HepG2 (cell line): ENCODE results near the gene HPS3. TPM values are rescaled to one million over a fixed set of nuclear protein-coding genes. Genes with fewer than 3 reads are reported as not detected.

Source experiments
- EEA1 ChIP-seq: sonication (generic); formaldehyde crosslinking; IDR thresholded peaks from 2 replicates; pipeline ENCODE4 v1.5.1; 2020; ENCODE audit warnings: mild to moderate bottlenecking, missing genetic modification reagents, borderline replicate concordance
- ETV6 ChIP-seq: sonication (generic); formaldehyde crosslinking; conservative IDR thresholded peaks from 2 replicates; pipeline ENCODE4 v1.4.0; 2020; ENCODE audit warnings: missing genetic modification reagents
- FOXJ3 ChIP-seq: sonication (generic); formaldehyde crosslinking; IDR thresholded peaks from 2 replicates; pipeline ENCODE4 v1.4.0; 2020; ENCODE audit warnings: missing genetic modification reagents, mild to moderate bottlenecking, borderline replicate concordance
- HBP1 ChIP-seq: IDR thresholded peaks from 2 replicates; pipeline ENCODE4 v1.6.1; 2016; ENCODE audit warnings: low read depth, control low read depth
- HNRNPH1 ChIP-seq: fragments of 200-400 bp; formaldehyde crosslinking; optimal IDR thresholded peaks from 2 replicates; pipeline ENCODE3; 2017; ENCODE audit warnings: mild to moderate bottlenecking, low read depth, low read length
- HNRNPLL ChIP-seq: fragments of 200-400 bp; formaldehyde crosslinking; IDR thresholded peaks from 2 replicates; pipeline ENCODE4 v1.6.1; 2017; ENCODE audit warnings: mild to moderate bottlenecking, low read depth, low read length; ENCODE audit not compliant: poor library complexity, severe bottlenecking
- KAT8 ChIP-seq: IDR thresholded peaks from 2 replicates; pipeline ENCODE4 v1.6.1; 2016; ENCODE audit warnings: missing genetic modification reagents, missing compliant biosample characterization
- KDM2A ChIP-seq: sonication (generic); formaldehyde crosslinking; IDR thresholded peaks from 2 replicates; pipeline ENCODE4 v1.4.0; 2020; ENCODE audit warnings: low read depth, missing genetic modification reagents, borderline replicate concordance
- KLF16 ChIP-seq, 2 experiments: sonication (generic) in 1 of 2; formaldehyde crosslinking in 1 of 2; IDR thresholded peaks; 2 replicates each; pipeline versions ENCODE4 v1.6.1 to v1.8.0; 2016 to 2023; ENCODE audit warnings: missing genetic modification reagents in 2 of 2, missing compliant biosample characterization in 1 of 2
- NPAS2 ChIP-seq: sonication (generic); formaldehyde crosslinking; IDR thresholded peaks from 2 replicates; pipeline ENCODE4 v1.8.0; 2022; ENCODE audit warnings: mild to moderate bottlenecking, missing genetic modification reagents, borderline replicate concordance
- RBFOX2 ChIP-seq: fragments of 200-400 bp; formaldehyde crosslinking; IDR thresholded peaks from 2 replicates; pipeline ENCODE4 v1.6.1; 2017; ENCODE audit warnings: low read depth, mild to moderate bottlenecking, low read length
- SIX1 ChIP-seq: sonication (generic); formaldehyde crosslinking; IDR thresholded peaks from 2 replicates; pipeline ENCODE4 v1.4.0; 2020; ENCODE audit warnings: missing genetic modification reagents, borderline replicate concordance
- SIX4 ChIP-seq: sonication (generic); formaldehyde crosslinking; IDR thresholded peaks from 2 replicates; pipeline ENCODE4 v1.4.0; 2020; ENCODE audit warnings: missing genetic modification reagents
- SMARCE1 ChIP-seq: fragments of 450-650 bp; IDR thresholded peaks from 2 replicates; pipeline ENCODE4 v1.6.1; 2017; ENCODE audit warnings: borderline replicate concordance
- SOX5 ChIP-seq: IDR thresholded peaks from 2 replicates; pipeline ENCODE4 v1.6.1; 2016; ENCODE audit warnings: borderline replicate concordance
- TBX2 ChIP-seq: sonication (generic); formaldehyde crosslinking; IDR thresholded peaks from 2 replicates; pipeline ENCODE4 v1.5.0; 2020; ENCODE audit warnings: missing genetic modification reagents, mild to moderate bottlenecking, borderline replicate concordance
- TEAD3 ChIP-seq: optimal IDR thresholded peaks from 2 replicates; pipeline ENCODE3; 2016; ENCODE audit warnings: borderline replicate concordance
- TGIF2 ChIP-seq: IDR thresholded peaks from 2 replicates; pipeline ENCODE4 v1.6.1; 2016; ENCODE audit warnings: control low read depth, missing compliant biosample characterization
- TMF1 ChIP-seq: sonication (generic); formaldehyde crosslinking; IDR thresholded peaks from 2 replicates; pipeline ENCODE4 v1.8.1; 2022; ENCODE audit warnings: low read depth, missing genetic modification reagents
- WIZ ChIP-seq: sonication (generic); formaldehyde crosslinking; IDR thresholded peaks from 2 replicates; pipeline ENCODE4 v1.5.1; 2020; ENCODE audit warnings: mild to moderate bottlenecking, missing genetic modification reagents
- ZBTB21 ChIP-seq: sonication (generic); formaldehyde crosslinking; IDR thresholded peaks from 2 replicates; pipeline ENCODE4 v1.4.0; 2020; ENCODE audit warnings: missing genetic modification reagents
- ZFY ChIP-seq: sonication (generic); formaldehyde crosslinking; IDR thresholded peaks from 2 replicates; pipeline ENCODE4 v1.4.0; 2020; ENCODE audit warnings: missing genetic modification reagents
- ZNF136 ChIP-seq: sonication (generic); formaldehyde crosslinking; IDR thresholded peaks from 2 replicates; pipeline ENCODE4 v1.8.1; 2022; ENCODE audit warnings: low read depth, mild to moderate bottlenecking, moderate library complexity, missing genetic modification reagents
- ZNF251 ChIP-seq: sonication (generic); formaldehyde crosslinking; IDR thresholded peaks from 2 replicates; pipeline ENCODE4 v1.9.0; 2021; ENCODE audit warnings: mild to moderate bottlenecking, missing genetic modification reagents
- ZNF292 ChIP-seq: sonication (generic); formaldehyde crosslinking; IDR thresholded peaks from 2 replicates; pipeline ENCODE4 v1.8.1; 2022; ENCODE audit warnings: mild to moderate bottlenecking, low read depth, missing genetic modification reagents, borderline replicate concordance
- ZNF296 ChIP-seq: sonication (generic); formaldehyde crosslinking; conservative IDR thresholded peaks from 2 replicates; pipeline ENCODE4 v1.5.0; 2020; ENCODE audit warnings: mild to moderate bottlenecking, missing genetic modification reagents
- ZNF30 ChIP-seq: sonication (generic); formaldehyde crosslinking; IDR thresholded peaks from 2 replicates; pipeline ENCODE4 v1.5.0; 2020; ENCODE audit warnings: mild to moderate bottlenecking, missing genetic modification reagents
- ZNF574 ChIP-seq: sonication (generic); formaldehyde crosslinking; IDR thresholded peaks from 2 replicates; pipeline ENCODE4 v1.4.0; 2020; ENCODE audit warnings: missing genetic modification reagents
- ZNF7 ChIP-seq: IDR thresholded peaks from 2 replicates; pipeline ENCODE4 v1.6.1; 2016; ENCODE audit warnings: missing biosample characterization, missing genetic modification reagents
- ZNF737 ChIP-seq: sonication (generic); formaldehyde crosslinking; IDR thresholded peaks from 2 replicates; pipeline ENCODE4 v1.5.0; 2020; ENCODE audit warnings: missing genetic modification reagents, mild to moderate bottlenecking, borderline replicate concordance
- polyA plus RNA-seq, 8 experiments: library from polyadenylated mRNA; depleted of rRNA in 3 of 8; stranded (reverse) in 7 of 8; unstranded in 1 of 8; fragments of >200 nt; fragmentation: Illumina TruSeq in 4 of 8; extraction: Trizol in 4 of 8; gene quantifications; 2 replicates each; pipeline versions ENCODE4 v1.2.1 to v1.2.3, GENCODE V29; 2011 to 2016; ENCODE audit warnings: low read depth in 4 of 8, missing spikeins in 1 of 8, mixed read lengths in 1 of 8; ENCODE audit not compliant: insufficient read depth in 1 of 8
- total RNA-seq, 5 experiments: library from RNA; depleted of rRNA; stranded (reverse); fragments of >200 nt; fragmentation: Illumina TruSeq; extraction: Trizol; gene quantifications; 2 replicates each; pipeline ENCODE4 v1.2.3, GENCODE V29; 2016; ENCODE audit warnings: low read depth in 1 of 5

The HPS3 gene
- total and polyA plus RNA-seq, 2 of the 13 experiments (the other 11 are each of a cell fraction or from before 2014, with no cell fraction given), result 9.5 to 18.9 TPM

- TF ChIP-seq KAT8 (CRISPR knock-in tag), result peak; percentile 60; the same call in 1 of the 2 replicates
- no peak for TF ChIP-seq ZFY (CRISPR knock-in tag)
- 0 out of 2 replicates have a peak, but pooled peaks have one; percentile 58 for TF ChIP-seq SMARCE1
- no peak for TF ChIP-seq TGIF2 (CRISPR knock-in tag)
- no peak for TF ChIP-seq ZBTB21 (CRISPR knock-in tag)
- TF ChIP-seq NPAS2 (CRISPR knock-in tag), result no peak
- no peak for TF ChIP-seq ZNF737 (CRISPR knock-in tag)
- no peak for TF ChIP-seq ZNF136 (CRISPR knock-in tag)
- TF ChIP-seq ZNF574, result no peak
- TF ChIP-seq RBFOX2, result no peak
- TF ChIP-seq ZNF30 (CRISPR knock-in tag), result no peak
- TF ChIP-seq KLF16 (CRISPR knock-in tag; IDR thresholded peaks at IDR 0.05), result peak in 1 of 2 experiments; percentile 82; a peak in 2 of 4 replicates
- no peak for TF ChIP-seq HNRNPLL
- TF ChIP-seq WIZ, result no peak
- TF ChIP-seq ZNF292, result 0 out of 2 replicates have a peak, but pooled peaks have one; percentile 38
- TF ChIP-seq HBP1 (CRISPR knock-in tag), result peak; percentile 82
- TF ChIP-seq TEAD3 (CRISPR knock-in tag), result peak; percentile 76
- peak; percentile 71; the same call in 1 of the 2 replicates for TF ChIP-seq SIX1 (CRISPR knock-in tag)
- no peak for TF ChIP-seq ZNF7 (CRISPR knock-in tag)
- TF ChIP-seq ZNF251 (CRISPR knock-in tag), result no peak
- TF ChIP-seq TMF1 (CRISPR knock-in tag), result no peak
- no peak for TF ChIP-seq KDM2A
- TF ChIP-seq ETV6 (CRISPR knock-in tag), result no peak
- TF ChIP-seq SIX4, result peak; percentile 72; the same call in 1 of the 2 replicates
- no peak for TF ChIP-seq EEA1 (CRISPR knock-in tag)
- no peak for TF ChIP-seq ZNF296
- no peak; the same call in 1 of the 2 replicates for TF ChIP-seq TBX2 (CRISPR knock-in tag)
- no peak for TF ChIP-seq HNRNPH1
- peak; percentile 88; the same call in 1 of the 2 replicates for TF ChIP-seq FOXJ3
- peak; percentile 85 for TF ChIP-seq SOX5 (CRISPR knock-in tag)
These were observed 85.3 kb downstream of the HPS3 start (continued) for GRCh38 chr3:149214702-149215101.
